Astrocyte (in vitro differentiated cells and primary cell): ENCODE measurements around the gene HADHB. TPM values are rescaled to one million over a fixed set of nuclear protein-coding genes. Genes with fewer than 3 reads are reported as not detected.
A peak's percentile ranks its signal among the peaks of the same experiment; 100 is the strongest.

Source experiments
- DNase-seq: peaks from one replicate; pipeline ENCODE4 v3.0.0-alpha.2; 2010; ENCODE audit warnings: low read depth
- FAIRE-seq: peaks from 2 replicates; lab custom pipeline; 2011; peaks lifted over from hg19 to GRCh38; lab: Jason Lieb, UNC
- H2AFZ ChIP-seq: 2 replicates; pipeline ENCODE4 v1.6.0; 2012; ENCODE audit warnings: low read depth, low read length, inconsistent platforms
- H3K27ac ChIP-seq: 2 replicates; pipeline ENCODE4 v1.5.1; 2011; ENCODE audit warnings: low read depth, low read length, inconsistent platforms
- H3K27me3 ChIP-seq: 2 replicates; pipeline ENCODE4 v1.6.0; 2011; ENCODE audit warnings: low read length, inconsistent platforms; ENCODE audit not compliant: insufficient read depth
- H3K36me3 ChIP-seq: 2 replicates; pipeline ENCODE4 v1.5.1; 2011; ENCODE audit warnings: low read length, inconsistent platforms; ENCODE audit not compliant: insufficient read depth
- H3K4me1 ChIP-seq: 2 replicates; pipeline ENCODE4 v1.5.1; 2011; ENCODE audit warnings: low read length, inconsistent platforms; ENCODE audit not compliant: insufficient read depth
- H3K4me2 ChIP-seq: 2 replicates; pipeline ENCODE4 v1.6.0; 2012; ENCODE audit warnings: low read length, inconsistent platforms
- H3K4me3 ChIP-seq: 2 replicates; pipeline ENCODE4 v1.5.1; 2011; ENCODE audit warnings: low read depth, mild to moderate bottlenecking, low read length, inconsistent platforms; ENCODE audit not compliant: insufficient read depth
- H3K79me2 ChIP-seq: 2 replicates; pipeline ENCODE4 v1.6.0; 2012; ENCODE audit warnings: mild to moderate bottlenecking, low read length, inconsistent platforms; ENCODE audit not compliant: insufficient read depth
- H3K9ac ChIP-seq: 2 replicates; pipeline ENCODE4 v1.6.0; 2012; ENCODE audit warnings: mild to moderate bottlenecking, low read length, inconsistent platforms
- H3K9me3 ChIP-seq: 2 replicates; pipeline ENCODE4 v1.5.1; 2012; ENCODE audit warnings: low read depth, mild to moderate bottlenecking, low read length, inconsistent platforms; ENCODE audit not compliant: insufficient read depth
- H4K20me1 ChIP-seq: 2 replicates; pipeline ENCODE4 v1.6.0; 2012; ENCODE audit warnings: low read length, inconsistent platforms; ENCODE audit not compliant: insufficient read depth
- H3K27ac Mint-ChIP-seq: one replicate; pipeline ENCODE4 v1.8.0; 2021; ENCODE audit warnings: mild to moderate bottlenecking, mixed read lengths; ENCODE audit not compliant: unreplicated experiment
- H3K27me3 Mint-ChIP-seq: one replicate; pipeline ENCODE4 v1.8.0; 2021; ENCODE audit warnings: low read depth, mixed read lengths; ENCODE audit not compliant: unreplicated experiment
- H3K36me3 Mint-ChIP-seq: one replicate; pipeline ENCODE4 v1.8.0; 2021; ENCODE audit warnings: low read depth, mixed read lengths; ENCODE audit not compliant: unreplicated experiment
- H3K4me1 Mint-ChIP-seq: one replicate; pipeline ENCODE4 v1.8.0; 2021; ENCODE audit warnings: low read depth, mixed read lengths; ENCODE audit not compliant: unreplicated experiment
- H3K4me3 Mint-ChIP-seq: one replicate; pipeline ENCODE4 v1.8.0; 2021; ENCODE audit warnings: mild to moderate bottlenecking, moderate library complexity, mixed read lengths; ENCODE audit not compliant: unreplicated experiment
- H3K9me3 Mint-ChIP-seq: one replicate; pipeline ENCODE4 v1.8.0; 2021; ENCODE audit warnings: mild to moderate bottlenecking, mixed read lengths; ENCODE audit not compliant: unreplicated experiment
- CTCF ChIP-seq: IDR thresholded peaks from 2 replicates; pipeline ENCODE4 v1.5.1; 2011; ENCODE audit warnings: low read depth, mild to moderate bottlenecking, inconsistent platforms, low read length, moderate library complexity; ENCODE audit not compliant: insufficient read depth
- EZH2 ChIP-seq: IDR thresholded peaks from 2 replicates; pipeline ENCODE4 v1.6.1; 2012; ENCODE audit warnings: mild to moderate bottlenecking, low read length, inconsistent platforms; ENCODE audit not compliant: insufficient read depth
- total RNA-seq: library from RNA; stranded (reverse); gene quantifications from 2 replicates; pipeline ENCODE4 v1.2.1, GENCODE V29; 2021

HADHB gene
- total RNA-seq, 1 donor from 2014 or later, result 109 TPM

DNA sequence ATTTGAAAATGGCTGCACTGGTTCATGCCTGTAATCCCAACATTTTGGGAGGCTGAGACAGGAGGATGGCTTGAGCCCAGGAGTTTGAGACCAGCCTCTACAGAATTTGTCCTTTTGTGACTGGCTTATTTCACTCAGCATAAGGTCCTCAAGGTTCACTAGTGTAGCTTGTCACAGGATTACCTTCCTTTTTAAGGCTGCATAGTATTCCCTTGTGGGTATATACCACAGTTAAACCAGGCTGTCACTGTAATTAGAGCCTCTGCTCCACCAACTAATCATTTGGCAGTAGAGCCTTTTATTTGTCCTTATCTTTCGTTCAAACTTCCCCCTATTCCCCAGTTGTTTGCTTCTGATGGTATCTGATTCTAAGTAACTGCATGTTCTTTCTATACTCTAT lies 50.8 kb downstream of the HADHB start:
- Mint-ChIP-seq H3K27me3 (peaks cover 4% of the 10 kb centered on the region), H3K4me3 (no peak overlapping the region), H3K36me3 (peaks cover 5% of the 10 kb centered on the region), H3K4me1 (peaks cover 9% of the 10 kb centered on the region), H3K9me3 (no peaks in the 10 kb centered on the region), H3K27ac (no peak overlapping the region)
- Histone ChIP-seq H2AFZ (no peak overlapping the region), H3K36me3 (no peaks in the 10 kb centered on the region), H3K27ac (no peak overlapping the region), H3K4me3 (no peak overlapping the region), H3K27me3 (no peaks in the 10 kb centered on the region), H3K79me2 (no peaks in the 10 kb centered on the region), H3K9me3 (no peaks in the 10 kb centered on the region), H4K20me1 (no peaks in the 10 kb centered on the region), H3K9ac (no peak overlapping the region), H3K4me1 (peaks cover 18% of the 10 kb centered on the region), H3K4me2 (no peak overlapping the region)
- DNase-seq (no peak), FAIRE-seq (no peak)
- no peak for TF ChIP-seq CTCF
- TF ChIP-seq EZH2, result no peak

- Mint-ChIP-seq H3K4me1 (peaks cover 9% of the 10 kb centered on the region), H3K4me3 (no peak overlapping the region), H3K27ac (no peak overlapping the region), H3K36me3 (peaks cover 5% of the 10 kb centered on the region), H3K27me3 (peaks cover 7% of the 10 kb centered on the region), H3K9me3 (no peaks in the 10 kb centered on the region)
- Histone ChIP-seq H3K4me2 (no peak overlapping the region), H3K27ac (no peak overlapping the region), H3K4me1 (peaks cover 20% of the 10 kb centered on the region), H3K27me3 (no peaks in the 10 kb centered on the region), H3K79me2 (no peaks in the 10 kb centered on the region), H3K4me3 (no peak overlapping the region), H4K20me1 (no peaks in the 10 kb centered on the region), H3K9me3 (no peaks in the 10 kb centered on the region), H2AFZ (no peak overlapping the region), H3K9ac (no peak overlapping the region), H3K36me3 (no peaks in the 10 kb centered on the region)
- no peak for DNase-seq
- FAIRE-seq, result no peak
- no peak for TF ChIP-seq CTCF
- TF ChIP-seq EZH2, result no peak
Measured at GRCh38 chr2:26297061-26297460, 52.3 kb downstream of the HADHB start.

DNA sequence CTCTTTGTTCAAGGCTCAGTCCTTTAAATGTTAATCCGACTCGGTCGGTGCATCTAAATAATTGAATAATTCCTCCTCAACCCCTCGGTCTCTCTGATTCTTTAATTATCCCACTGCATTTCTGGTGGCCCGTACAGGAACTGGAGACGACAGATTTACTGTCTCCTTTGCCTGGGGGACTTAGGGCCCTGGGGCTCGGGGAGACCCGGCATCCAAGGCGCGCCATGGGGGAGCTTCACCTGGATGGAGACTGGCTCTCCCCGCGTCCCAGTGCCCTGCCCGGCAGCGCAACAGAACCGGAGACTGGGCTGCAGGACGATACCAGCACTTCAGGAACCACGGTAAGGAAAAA lies 53.5 kb downstream of the HADHB start:
- Histone ChIP-seq H3K4me3 (no peak overlapping the region), H3K4me1 (peaks cover 19% of the 10 kb centered on the region), H3K36me3 (no peaks in the 10 kb centered on the region), H3K9ac (peak overlapping the region; percentile 80), H3K9me3 (no peaks in the 10 kb centered on the region), H3K79me2 (no peaks in the 10 kb centered on the region), H2AFZ (peak overlapping the region; percentile 100), H3K27ac (no peak overlapping the region), H4K20me1 (no peaks in the 10 kb centered on the region), H3K27me3 (no peaks in the 10 kb centered on the region), H3K4me2 (peak overlapping the region; percentile 96)
- no peak for FAIRE-seq
- TF ChIP-seq EZH2 (no peak), CTCF (no peak)
- no peak for DNase-seq
- Mint-ChIP-seq H3K27me3 (peaks cover 14% of the 10 kb centered on the region), H3K9me3 (no peaks in the 10 kb centered on the region), H3K4me1 (peaks cover 3% of the 10 kb centered on the region), H3K27ac (no peak overlapping the region), H3K36me3 (peaks cover 3% of the 10 kb centered on the region), H3K4me3 (no peak overlapping the region)
